PFSK-1 (cell line): Measurements from ENCODE around the gene BUD31.

Source experiments
- FOXP2 ChIP-seq: optimal IDR thresholded peaks from 2 replicates; pipeline ENCODE3; 2011; ENCODE audit warnings: borderline replicate concordance, control low read depth, inconsistent platforms; ENCODE audit not compliant: insufficient read depth; ENCODE audit errors: extremely low read length, extremely low read depth
- POLR2AphosphoS5 ChIP-seq: IDR thresholded peaks from 2 replicates; pipeline ENCODE4 v1.6.1; 2012; ENCODE audit warnings: low read depth, mild to moderate bottlenecking, control low read depth, low read length, moderate library complexity
- SIN3A ChIP-seq: IDR thresholded peaks from 2 replicates; pipeline ENCODE4 v1.6.1; 2012; ENCODE audit warnings: mild to moderate bottlenecking, low read length, moderate library complexity, borderline replicate concordance; ENCODE audit not compliant: insufficient read depth
- TAF1 ChIP-seq: IDR thresholded peaks from 2 replicates; pipeline ENCODE4 v1.6.1; 2012; ENCODE audit warnings: low read length, control low read depth, borderline replicate concordance; ENCODE audit not compliant: insufficient read depth
- TF ChIP-seq, protein P1 (sequence below), 2 experiments: IDR thresholded peaks; 2 replicates each; pipeline versions ENCODE4 v1.6.1 to v1.8.0; 2011 to 2012; ENCODE audit warnings: low read depth in 2 of 2, low read length in 2 of 2, control low read depth in 1 of 2, inconsistent platforms in 1 of 2, mild to moderate bottlenecking in 1 of 2, moderate library complexity in 1 of 2; ENCODE audit not compliant: insufficient read depth in 1 of 2

BUD31 gene

DNA sequence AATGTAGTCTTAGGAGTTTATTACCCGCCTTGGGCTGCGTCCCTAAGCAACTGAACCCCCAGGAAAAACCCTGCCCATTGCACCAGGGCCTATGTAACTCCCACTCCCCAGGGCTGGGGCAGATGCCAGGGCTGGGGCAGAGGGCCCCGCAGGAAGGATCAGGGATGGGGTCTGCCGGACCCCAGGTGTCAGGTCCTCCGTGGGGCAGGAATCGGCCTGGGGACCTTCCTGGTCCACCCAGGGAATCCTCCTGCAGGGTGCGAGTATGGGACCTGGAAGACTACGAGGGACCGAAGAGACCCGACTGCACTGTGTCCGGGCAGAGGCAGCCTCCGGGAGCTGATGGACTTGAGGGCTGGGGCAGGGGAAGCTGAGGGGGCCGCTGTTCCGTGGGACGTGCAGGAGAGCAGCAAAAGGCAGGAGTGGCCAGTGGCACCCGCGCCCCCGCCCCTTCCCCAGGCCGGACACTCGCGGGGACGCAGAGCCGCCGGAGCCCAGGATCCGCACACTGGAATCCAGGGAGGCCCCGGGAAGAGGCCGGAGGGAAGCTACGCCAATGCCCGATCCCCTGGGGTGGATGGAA is 59.7 kb downstream of the BUD31 start:
- TF ChIP-seq, protein P1, sequence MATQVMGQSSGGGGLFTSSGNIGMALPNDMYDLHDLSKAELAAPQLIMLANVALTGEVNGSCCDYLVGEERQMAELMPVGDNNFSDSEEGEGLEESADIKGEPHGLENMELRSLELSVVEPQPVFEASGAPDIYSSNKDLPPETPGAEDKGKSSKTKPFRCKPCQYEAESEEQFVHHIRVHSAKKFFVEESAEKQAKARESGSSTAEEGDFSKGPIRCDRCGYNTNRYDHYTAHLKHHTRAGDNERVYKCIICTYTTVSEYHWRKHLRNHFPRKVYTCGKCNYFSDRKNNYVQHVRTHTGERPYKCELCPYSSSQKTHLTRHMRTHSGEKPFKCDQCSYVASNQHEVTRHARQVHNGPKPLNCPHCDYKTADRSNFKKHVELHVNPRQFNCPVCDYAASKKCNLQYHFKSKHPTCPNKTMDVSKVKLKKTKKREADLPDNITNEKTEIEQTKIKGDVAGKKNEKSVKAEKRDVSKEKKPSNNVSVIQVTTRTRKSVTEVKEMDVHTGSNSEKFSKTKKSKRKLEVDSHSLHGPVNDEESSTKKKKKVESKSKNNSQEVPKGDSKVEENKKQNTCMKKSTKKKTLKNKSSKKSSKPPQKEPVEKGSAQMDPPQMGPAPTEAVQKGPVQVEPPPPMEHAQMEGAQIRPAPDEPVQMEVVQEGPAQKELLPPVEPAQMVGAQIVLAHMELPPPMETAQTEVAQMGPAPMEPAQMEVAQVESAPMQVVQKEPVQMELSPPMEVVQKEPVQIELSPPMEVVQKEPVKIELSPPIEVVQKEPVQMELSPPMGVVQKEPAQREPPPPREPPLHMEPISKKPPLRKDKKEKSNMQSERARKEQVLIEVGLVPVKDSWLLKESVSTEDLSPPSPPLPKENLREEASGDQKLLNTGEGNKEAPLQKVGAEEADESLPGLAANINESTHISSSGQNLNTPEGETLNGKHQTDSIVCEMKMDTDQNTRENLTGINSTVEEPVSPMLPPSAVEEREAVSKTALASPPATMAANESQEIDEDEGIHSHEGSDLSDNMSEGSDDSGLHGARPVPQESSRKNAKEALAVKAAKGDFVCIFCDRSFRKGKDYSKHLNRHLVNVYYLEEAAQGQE (IDR thresholded peaks at IDR 0.05; ENCODE audit: insufficient read depth in 1 of 2, low read depth in 2 of 2, low read length in 2 of 2): no peak
- TF ChIP-seq SIN3A: no peak
- TF ChIP-seq TAF1: no peak
- TF ChIP-seq FOXP2: no peak
- no peak for TF ChIP-seq POLR2AphosphoS5
